Activated gamma-delta T cell treated with Interleukin-2 at 50 U/mL for 16 hours (primary cell): Measurements from ENCODE around the gene IL18.
"Not testable (repeated sequence)": the region's sequence is repeated elsewhere in the genome, so short reads cannot be mapped to it uniquely, and the experiment has no call there.

ENCODE experiments used
- DNase-seq: peaks from one replicate; pipeline ENCODE4 v3.0.0-alpha.2; 2020

The IL18 gene

DNA sequence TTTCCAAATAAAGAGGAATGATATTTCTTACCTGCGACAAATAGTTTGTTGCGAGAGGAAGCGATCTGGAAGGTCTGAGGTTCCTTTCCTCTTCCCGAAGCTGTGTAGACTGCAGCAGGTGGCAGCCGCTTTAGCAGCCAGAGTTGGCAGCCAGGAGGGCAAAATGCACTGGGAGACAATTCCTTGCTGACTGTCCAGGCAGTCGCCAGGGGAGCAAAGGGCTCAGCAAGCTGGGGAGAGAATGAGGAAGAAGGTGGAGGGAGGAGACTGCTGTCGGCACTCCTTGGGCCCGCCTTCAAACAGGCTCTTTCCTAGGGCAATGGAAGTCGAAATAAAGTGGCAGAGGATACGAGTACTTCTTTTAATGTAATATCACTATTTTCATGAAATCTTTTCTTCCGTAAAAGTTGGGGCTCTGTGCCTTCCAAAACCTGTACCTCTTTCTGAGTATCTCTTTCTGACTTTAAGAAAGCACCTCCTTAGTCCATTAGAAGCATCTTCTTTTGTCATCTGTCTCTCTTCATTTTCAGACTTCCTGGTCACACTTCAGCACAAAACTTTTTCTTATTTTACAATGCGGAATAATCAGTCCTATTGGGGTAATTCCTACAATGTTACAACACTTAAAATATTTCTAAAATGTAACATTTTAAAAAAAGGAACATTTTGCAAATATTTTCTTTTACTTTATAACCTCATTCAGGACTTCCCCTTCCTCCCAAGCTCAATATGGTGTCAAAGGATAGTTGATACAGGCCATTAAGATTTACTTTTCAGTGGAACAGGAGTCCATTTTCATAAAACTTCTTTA, at the start of gene IL18:
Gene IL18, minus strand, starts transcription at position 220 of the 811 bp plus-strand sequence. CDS start 9,041 bp downstream, outside the sequence.
- no peak for DNase-seq

DNA sequence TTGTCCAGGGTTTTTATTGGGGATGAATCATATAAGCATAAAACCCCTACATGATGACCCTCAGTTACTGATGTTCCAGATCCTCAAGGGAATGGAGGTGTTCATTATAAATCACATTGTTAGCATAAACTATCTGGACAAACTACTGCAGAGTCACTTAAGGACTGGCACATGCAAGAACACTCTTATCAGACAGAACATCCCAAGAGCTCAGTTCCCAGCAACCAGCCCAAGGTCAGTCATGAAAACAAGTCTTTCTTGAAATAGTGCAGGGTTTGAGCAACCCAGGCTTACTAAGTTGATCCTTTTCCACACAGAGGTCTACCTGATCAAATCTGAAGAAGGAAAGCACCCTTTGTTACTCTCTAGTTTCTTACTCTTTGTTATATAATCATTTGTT, 48.8 kb upstream of the IL18 start:
- no peak for DNase-seq

DNA sequence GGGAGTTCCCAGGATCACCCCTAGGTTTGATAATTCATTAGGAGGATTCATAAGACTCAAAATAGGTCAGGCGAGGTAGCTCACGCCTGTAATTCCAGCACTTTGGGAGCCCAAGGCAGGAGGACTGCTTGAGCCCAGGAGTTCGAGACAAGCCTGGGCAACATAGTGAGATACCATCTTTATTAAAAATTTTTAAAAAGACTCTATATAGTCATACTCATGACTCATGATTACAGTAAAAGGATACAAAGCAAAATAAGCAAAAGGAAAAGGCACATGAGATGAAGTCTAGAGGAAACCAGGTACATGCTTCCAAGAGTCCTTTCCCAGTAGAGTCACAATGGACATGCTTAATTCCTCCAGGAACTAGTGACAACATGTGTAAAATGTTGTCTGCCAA, 48.4 kb upstream of the IL18 start:
- DNase-seq: no peak

DNA sequence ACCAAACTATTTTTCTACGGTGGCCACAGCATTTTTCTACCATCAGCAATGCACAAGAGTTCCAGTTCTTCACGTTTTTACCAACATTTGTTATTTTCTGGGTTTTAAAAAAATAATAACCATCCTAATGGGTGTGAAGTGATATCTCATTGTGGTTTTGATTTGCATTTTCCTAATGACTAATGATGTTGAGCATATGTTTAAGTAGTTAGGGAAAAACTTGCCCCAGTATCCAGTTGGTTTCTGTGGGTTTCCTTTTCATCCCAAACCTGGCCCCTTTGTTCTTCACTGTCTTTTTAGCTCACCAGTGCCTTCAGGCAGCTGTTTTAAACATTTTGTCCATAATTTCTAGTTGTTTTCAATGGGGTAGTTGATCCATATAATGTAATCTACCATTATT, 47.6 kb upstream of the IL18 start:
- no peak for DNase-seq

DNA sequence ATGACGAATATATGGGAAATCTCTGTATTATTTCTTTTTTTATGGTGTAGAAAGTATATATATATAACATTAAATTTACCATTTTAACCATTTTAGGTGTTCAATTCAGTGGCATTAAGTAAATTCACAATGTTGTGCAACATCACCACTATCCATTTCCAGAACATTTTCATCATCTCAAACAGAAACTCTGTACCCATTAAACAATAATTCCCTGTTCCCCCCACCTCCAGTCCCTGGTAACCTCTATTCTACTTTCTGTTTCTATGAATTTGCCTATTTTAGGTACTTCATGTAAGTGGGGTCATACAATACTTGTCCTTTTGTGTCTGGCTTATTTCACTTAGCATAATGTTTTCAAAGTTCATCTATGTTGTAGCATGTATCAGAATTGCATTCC, 47.0 kb upstream of the IL18 start:
- DNase-seq: no peak

DNA sequence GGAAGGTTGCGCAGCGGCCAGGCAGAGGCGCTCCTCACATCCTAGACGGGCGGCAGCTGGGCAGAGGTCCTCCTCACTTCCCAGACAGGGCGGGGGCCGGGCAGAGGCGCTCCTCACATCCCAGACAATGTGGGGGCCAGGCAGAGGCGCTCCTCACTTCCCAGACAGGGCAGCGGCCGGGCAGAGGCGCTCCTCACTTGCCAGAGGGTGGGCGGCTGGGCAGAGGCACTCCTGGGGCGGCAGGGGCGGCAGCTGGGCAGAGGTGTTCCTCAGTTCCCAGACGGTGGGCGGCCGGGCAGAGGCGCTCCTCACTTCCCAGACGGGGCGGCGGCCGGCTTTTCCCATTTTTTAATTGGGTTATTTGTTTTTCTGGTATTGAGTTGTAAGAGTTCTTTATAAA, 42.2 kb upstream of the IL18 start:
- DNase-seq: no peak

DNA sequence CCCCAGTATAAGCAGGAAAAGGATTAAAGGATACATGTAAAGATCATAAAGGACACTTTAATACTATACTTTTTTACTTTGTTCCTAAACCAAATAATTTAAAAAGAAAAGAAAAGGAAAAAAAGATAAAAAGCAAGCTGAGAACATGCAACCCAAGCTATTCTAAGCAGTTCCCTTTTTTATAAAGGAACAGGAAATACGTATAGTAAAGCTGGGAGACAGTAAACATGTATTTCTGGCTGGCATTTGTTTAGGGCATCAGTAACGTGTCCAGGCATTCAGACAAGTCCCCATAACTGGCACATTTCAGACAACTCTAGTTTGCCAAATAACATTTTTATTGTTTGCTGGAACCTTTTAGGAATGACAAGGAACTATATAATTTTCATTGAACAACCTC, 36.4 kb upstream of the IL18 start:
- DNase-seq: no peak

DNA sequence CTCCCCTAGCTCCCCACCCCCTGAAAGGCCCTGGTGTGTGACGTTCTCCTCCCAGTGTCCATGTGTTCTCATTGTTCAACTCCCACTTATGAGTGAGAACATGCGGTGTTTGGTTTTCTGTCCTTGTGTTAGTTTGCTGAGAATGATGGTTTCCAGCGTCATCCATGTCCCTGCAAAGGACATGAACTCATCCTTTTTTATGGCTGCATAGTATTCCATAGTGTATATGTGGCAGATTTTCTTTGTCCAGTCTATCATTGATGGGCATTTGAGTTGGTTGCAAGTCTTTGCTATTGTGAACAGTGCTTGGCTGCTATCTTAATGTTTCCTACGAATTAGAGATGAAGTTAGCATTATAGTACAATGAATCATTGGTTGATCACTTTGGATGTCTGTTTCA, 35.2 kb upstream of the IL18 start:
- DNase-seq: not testable (repeated sequence)

DNA sequence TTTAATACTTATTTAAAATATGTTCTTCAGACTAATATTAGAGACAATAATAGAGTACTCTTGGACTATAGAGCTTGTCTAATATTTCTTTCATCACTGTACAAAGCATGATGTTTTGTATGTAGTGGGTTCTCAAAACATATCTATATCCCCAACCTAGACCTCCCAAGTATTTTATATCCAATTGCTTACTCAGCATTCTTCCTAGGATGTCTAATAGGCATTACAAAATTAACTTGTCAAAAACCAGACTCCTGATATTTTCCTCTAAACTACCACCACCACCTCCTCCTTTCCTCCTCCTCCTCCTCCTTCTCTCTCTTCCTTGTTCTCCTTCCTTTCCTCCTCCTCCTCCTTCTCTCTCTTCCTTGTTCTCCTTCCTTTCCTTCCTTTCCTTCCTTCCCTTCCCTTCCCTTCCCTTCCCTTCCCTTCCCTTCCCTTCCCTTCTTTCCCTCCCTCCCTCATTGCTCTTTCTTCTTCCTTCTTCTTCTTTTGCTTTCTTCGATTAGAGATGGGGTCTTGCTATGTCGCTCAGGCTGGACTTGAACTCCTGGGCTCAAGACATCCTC, 32.7 kb upstream of the IL18 start:
- DNase-seq: no peak

DNA sequence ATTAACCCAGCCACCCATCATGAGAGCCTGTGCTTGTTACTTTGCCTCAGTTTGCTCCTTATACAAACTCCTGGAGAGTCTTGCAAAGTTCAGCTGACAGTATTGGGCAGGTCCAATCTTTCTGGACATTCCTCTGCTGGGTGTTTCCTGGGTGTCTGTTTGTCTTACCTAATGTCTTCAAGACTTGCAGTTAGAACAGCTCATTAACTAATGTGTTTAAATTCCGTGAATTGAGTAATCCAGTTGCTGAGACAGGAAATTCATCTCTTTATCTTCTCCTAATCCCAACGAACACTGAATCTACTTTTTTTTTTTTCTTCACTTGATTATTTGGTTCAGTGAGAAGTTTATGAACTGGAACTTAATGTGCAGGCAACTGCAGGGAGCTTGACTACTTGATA, 32.1 kb upstream of the IL18 start:
- DNase-seq: no peak

DNA sequence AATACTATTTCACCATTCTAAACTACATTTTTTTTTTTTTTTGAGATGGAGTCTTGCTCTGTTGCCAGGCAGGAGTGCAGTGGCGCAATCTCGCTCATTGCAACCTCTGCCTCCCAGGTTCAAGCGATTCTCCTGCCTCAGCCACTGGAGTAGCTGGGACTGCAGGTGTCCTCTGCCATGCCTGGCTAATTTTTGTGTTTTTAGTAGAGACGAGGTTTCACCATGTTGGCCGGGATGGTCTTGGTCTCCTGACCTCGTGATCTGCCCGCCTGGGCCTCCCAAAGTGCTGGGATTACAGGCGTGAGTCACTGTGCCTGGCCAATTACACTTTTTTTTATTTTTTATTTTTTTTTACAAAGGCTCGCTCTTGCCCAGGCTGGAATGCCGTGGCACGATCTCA, 31.2 kb upstream of the IL18 start:
- not testable (repeated sequence) for DNase-seq

DNA sequence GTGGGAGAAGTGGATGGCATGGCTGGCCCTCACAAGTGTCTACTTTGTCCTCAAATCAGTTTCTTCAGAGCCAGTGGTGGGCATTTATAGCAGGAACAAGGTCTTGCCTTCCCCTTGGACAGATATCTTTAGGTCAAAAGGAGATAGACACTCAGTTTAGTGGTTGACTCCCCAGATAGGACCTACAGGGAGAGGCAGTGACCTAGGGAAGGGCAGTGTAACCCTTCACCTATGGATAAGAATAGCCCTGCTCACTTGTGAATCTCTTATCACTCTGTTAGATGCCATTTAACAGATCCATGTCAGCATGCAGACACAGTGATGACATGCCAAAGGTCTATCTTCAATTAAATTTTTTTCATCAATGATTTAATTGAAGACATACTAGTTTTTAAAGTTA, 22.4 kb upstream of the IL18 start:
- no peak for DNase-seq

DNA sequence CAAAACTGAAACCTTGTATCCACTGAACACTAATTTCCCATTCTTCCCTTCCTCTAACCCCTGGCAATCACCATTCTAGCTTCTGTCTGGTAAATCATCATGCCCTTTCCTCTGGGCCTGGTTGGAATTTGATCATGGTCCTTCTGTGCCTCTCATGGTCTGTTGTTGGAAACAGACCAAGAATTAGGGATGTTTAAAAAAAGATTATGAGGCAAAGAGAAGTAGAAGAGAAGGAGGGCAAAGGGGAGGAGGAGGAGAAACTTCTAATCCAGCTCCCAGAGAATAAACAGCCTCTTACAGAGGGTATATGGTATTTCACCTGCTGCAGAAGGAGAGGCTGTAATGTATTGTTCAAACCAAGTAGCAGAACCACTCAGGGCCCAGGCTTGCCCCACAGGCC, 22.0 kb upstream of the IL18 start:
- no peak for DNase-seq

DNA sequence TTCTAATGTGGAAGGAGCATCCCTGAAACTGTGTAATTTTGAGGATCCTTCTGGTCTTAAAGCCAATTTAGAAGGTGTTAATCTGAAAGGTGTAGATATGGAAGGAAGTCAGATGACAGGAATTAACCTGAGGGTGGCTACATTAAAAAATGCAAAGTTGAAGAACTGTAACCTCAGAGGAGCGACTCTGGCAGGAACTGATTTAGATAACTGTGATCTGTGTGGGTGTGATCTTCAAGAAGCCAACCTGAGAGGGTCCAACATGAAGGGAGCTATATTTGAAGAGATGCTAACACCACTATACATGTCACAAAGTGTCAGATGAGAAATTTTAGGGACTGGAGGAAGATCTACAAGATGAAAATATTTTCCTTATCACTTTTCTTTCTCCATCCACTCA, 19.0 kb upstream of the IL18 start:
- DNase-seq: no peak

DNA sequence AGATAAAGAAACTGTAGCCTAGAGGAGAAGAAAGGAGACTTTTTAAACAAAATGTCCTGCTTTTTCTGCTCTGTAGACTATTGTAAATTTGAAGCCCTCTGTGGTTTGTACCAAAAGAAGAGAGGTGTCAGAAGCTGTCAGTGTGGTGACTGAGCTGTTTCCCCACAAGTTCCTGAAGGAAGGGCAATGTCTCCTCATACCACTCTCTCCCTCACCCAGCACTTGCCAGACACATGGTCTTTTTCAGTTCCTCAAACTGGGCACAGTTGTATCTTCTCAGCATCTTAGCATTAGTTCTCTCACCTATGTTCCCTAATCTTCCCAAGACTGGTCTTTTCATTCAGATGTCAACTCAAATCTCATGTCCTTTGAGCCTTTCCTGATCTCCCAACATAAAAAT, 15.7 kb upstream of the IL18 start:
- DNase-seq: no peak

DNA sequence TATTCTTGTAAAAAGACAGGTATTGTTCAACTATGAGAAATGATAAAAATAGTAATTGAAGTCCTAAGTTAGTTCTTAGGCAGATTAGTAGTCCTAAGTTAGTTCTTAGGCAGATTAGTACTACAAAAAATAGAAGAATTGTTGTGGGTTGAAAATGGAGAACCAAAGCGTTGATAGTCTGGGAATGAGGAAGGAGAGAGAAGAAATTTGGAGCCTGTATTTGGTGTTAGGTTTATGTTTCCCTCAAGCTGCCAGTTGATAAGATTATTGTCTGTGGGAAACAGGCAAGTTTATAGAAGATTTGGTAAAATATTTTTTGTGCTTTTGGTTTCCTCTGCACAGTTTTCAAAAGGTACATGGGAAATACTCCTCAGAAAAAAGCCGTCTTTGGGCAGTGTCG, 15.0 kb upstream of the IL18 start:
- no peak for DNase-seq

DNA sequence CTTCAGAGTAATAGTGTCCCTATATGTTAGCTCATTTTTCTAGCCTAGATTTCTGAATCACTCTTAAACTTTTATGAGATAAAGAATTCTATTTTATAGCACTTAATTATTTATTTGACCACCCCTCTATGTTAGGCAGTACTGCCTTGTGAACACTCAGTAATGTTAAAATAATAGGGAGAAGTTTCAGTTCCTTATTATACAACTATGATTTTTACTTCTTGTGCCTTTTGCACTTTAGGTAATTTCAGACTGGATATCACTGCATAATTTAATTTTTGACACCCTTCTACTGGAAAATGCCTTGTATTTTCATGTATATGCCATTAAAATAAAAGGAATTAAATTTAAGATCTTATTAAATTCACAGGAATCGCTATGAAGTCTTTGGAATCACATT, 14.5 kb upstream of the IL18 start:
- no peak for DNase-seq

DNA sequence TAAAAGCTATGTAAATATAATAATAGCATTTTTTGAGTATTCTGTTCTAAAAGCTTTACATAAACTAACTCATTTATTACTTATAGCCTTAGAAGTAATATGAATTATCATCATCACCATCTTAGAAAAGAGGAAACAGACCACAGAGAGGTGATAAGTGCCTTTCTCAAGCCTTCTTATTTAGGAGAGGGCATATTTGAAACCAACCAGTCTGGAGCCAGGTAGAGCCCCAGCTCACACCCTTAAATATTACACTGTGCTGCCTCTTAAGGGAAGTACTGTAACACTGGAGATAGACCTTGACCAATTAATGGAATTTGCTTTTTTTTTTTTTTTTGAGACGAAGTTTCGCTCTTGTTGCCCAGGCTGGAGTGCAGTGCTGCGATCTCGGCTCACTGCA, 13.7 kb upstream of the IL18 start:
- DNase-seq: no peak

DNA sequence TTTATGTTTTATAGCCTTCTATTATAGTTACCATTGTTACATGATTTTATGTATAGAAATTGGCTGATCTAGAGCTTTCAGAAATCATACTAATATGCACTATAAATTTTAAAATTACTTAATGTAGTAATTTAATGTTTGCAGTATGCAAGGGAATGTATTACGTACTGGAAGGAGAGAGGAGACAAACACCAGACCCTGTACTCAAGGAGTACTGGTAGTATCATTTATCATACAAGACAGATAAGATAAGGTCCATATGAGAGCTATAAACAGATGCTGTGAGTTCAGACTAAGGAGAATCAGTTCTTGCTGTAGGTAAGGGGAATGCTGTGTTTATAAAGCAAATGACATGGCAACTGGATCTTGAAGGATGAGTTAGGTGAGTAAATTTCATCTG, 12.2 kb upstream of the IL18 start:
- no peak for DNase-seq

DNA sequence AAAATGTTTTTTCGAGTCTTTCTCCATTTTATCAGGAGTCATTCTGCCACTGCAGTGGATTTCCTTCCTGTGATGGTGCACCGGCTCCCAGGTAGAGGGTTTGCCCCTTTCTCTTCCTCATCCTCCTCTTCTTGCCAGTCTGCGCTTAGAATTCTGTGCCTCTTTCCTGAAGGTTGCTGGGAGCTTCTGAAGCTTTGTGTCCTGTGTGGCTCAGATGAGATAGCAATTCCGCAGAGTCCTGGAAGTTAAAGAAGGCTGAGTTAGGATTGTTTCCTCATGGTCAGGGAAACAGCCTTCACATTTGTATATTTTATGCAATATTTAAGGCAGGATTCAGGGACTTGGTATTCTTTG, 11.7 kb upstream of the IL18 start:
- DNase-seq: no peak

DNA sequence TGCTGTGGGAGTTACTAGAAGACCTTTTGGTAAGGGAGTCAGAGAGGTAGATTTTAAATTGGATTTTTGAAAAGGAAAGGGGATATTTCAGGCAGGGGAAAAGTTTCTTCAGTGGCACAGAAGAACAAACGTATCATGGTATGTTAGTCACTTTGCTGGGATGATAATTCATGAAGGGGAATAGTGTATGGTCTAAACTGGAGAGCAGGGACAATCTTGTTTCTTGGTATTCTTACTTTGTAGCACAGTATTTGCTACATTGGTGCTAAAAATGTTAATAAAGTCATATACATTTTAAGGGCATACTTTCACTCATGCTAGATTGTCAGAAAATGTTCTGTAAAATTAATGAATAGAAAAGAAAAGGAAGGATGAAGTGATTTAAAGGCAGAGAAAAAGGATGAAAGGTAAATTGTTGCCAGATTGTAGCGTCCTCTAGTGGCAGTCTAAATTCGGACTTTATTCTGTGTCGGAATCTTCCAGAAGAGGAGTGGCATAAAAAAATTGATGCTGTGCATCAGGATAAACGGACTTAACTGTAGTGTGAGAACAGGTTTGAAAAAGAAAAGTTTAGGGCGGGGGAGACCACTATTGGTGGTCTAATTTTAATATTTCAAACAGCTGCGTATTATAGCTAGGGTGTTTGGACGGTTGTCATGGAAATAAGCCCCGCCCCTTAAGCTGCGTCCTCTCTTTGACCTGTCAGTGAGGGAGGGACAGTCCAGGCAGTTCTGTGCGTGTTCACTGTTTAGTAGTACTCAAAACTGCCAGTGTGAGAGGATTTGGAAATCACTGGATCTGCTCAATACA, 11.1 kb upstream of the IL18 start, which contains the start of gene BCO2:
Gene BCO2, plus strand, starts transcription at position 724 of the 810 bp plus-strand sequence. CDS start 90 bp downstream, outside the sequence.
- DNase-seq: peak; percentile 23

DNA sequence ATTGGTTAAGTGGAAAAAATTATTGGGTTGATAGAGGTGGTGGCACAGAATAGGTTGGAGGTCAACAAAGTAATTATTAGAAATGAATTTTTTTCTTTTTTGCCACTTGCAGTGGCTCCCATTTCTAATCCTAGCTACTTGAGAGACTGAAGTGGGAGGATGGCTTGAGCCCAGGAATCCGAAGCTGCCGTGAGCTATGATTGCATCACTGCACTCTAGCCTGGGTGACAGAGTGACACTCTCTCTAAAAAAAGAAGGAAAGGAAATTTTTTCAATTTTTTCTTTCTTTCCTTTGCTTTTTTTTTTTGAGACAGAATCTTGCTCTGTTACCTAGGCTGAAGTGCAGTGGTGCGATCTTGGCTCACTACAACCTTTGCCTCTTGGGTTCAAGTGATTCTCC, 9.3 kb upstream of the IL18 start:
- no peak for DNase-seq

DNA sequence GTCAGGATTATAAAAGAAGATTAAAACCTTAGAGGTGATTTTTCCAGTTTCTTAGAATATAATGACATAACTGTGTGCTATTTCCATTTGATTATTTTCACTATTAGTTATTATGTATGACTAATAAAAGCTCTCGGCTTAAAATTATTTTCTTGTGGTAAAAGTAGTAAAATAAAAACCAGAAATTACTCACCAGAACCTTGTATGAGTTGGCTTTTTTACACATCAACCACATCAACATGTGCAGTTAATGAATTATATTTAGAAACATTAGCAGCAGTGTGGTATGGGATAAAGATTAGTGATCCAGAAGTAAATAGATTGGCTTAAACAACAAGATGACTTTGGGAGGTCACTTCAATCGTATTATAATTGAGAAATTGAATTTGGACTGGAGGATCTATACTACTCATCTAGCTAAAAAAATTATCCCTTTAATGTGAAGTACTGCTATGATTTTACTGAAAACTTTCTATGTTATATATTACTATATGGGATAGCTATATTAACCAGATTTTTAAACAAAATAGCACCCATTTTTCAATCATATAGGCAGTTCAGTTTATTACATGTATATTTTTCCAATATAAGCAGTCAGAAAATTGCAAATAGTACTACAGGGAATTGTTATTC, 8.6 kb upstream of the IL18 start:
- no peak for DNase-seq

DNA sequence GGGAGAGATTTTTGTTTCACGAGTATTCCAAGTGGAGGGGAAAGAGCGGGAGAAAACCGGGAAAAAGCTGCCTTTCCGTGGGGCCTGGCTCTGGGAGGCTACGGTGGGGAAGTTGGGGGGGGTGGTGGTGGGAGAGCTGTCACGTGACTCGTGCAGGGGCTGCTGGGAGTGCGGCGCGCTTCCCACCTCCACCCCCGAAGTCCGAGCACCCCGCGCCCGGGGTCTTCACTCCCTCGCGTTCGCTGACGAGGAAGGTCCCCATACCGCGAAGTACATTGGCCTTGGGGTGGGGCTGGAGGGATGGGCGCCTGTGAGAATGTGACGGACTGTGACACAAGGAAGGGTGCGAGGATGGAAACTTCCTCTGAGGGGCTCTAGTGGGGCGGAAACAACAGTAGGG, 3.3 kb upstream of the IL18 start, which contains the start of gene TEX12:
Gene TEX12, plus strand, starts transcription at position 228 of the 400 bp plus-strand sequence. CDS start 1,897 bp downstream, outside the sequence.
- DNase-seq: no peak
